GM21423 (cell line): ENCODE data around the gene NFATC1.
"Not testable (repeated sequence)": the region's sequence is repeated elsewhere in the genome, so short reads cannot be mapped to it uniquely, and the experiment has no call there.

Experiments
- ATAC-seq: cut with Tn5 transposase; IDR thresholded peaks from one replicate; pipeline ENCODE4 v1.9.1; 2021; ENCODE audit warnings: mild to moderate bottlenecking, moderate library complexity; ENCODE audit not compliant: unreplicated experiment

NFATC1 gene

DNA sequence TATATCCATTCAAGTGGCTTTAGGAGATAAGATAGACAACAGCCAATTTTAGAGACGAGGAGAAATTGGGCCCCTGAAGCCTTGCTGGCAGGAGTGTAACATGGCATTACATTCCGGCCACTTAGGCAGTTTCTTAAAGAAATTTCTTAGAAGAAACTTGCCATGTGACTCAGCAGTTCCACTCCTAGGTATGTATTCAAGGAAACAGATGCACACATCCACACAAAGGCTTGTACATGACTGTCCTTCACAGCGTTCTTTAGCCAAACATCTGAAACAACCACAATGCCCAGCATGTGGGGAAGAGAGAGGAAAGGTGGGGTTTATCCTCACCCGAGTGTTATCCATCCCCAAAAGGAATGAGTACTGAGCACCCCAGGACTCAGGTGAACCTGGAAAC is 107.1 kb downstream of the NFATC1 start:
- no peak for ATAC-seq

- ATAC-seq = no peak
These were observed 107.7 kb downstream of the NFATC1 start for GRCh38 chr18:79503406-79503805.

DNA sequence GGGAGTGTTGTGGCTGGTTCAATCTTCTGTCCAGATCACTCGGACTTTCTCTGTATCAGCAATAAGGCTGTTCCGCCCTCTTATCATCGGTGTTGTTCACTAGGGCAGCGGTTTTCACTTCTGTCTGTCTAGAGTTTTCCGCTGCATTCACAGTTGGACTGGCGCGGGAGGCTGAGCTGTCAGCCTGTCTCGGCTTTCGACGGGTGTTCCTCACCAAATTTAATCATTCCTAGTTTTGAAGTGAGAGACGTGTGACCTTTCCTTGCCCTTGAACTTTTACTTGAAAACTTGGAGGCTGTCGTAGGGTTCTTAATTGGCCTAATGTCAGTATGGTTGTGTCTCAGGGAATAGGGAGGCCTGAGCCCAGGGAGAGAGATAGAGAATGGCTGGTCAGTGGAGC is 108.3 kb downstream of the NFATC1 start:
- no peak for ATAC-seq

- ATAC-seq = not testable (repeated sequence)
These were observed 108.8 kb downstream of the NFATC1 start for GRCh38 chr18:79504495-79504894.

DNA sequence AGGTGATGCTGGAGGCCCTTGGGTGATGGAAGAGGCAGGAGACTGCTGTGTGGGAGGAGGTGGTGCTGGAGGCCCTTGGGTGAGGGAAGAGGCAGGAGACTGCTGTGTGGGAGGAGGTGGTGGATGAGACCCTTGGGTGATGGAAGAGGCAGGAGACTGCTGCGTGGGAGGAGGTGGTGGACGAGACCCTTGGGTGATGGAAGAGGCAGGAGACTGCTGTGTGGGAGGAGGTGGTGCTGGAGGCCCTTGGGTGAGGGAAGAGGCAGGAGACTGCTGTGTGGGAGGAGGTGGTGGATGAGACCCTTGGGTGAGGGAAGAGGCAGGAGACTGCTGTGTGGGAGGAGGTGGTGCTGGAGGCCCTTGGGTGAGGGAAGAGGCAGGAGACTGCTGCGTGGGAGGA is 109.7 kb downstream of the NFATC1 start:
- not testable (repeated sequence) for ATAC-seq

GRCh38 chr18:79506191-79507075 is 110.7 kb downstream of the NFATC1 start:
- peak; percentile 74 for ATAC-seq

GRCh38 chr18:79507076-79507545 is 111.4 kb downstream of the NFATC1 start:
- ATAC-seq = peak; percentile 34

- no peak for ATAC-seq
These were observed 112.1 kb downstream of the NFATC1 start for GRCh38 chr18:79507546-79508480.

DNA sequence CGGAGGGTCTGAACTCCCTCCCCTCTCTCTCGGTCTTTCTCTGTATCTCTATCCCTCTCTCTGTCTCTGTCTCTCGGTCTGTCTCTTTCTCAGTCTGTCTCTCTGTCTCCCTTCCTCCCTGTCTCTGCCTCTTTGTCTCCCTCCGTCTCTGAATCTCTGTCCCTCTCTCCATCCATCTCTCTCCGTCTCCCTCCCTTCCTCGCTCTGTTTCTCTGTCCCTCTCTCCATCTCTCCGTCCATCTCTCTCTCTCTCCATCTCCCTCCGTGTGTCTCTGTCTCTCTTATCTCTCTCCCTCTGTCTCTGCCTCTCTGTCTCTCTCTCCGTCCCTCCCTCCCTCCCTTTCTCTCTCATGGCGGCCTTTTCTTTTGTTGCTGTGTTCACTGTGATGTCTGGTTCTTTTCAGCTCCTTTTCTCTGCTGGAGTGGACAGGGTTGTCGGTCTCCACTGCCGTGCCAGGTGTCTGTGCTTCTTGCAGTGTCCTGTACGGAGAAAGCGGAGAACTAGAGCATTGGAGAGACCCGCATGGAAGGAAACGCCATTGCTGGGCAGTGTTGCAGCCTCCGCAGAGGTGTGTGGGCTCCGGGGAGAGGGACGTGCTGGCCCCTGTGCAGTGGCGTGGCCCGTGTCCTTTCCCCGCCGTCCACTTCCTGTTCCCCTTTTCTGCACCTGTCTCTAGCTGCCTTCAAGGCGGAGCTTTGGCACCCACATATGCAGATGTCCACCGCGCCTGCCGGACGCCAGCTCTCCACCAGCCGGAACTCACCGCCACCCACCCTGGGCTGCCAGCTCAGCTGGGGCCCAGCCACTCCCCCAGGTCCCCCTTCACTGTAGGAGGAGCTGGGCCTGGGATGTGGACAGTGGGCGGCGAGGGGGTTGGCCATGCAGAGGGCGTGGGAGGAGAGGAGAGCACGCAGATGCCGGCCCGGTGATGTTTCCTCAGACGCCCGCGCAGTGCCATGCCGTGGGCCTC is 113.1 kb downstream of the NFATC1 start:
- no peak for ATAC-seq

DNA sequence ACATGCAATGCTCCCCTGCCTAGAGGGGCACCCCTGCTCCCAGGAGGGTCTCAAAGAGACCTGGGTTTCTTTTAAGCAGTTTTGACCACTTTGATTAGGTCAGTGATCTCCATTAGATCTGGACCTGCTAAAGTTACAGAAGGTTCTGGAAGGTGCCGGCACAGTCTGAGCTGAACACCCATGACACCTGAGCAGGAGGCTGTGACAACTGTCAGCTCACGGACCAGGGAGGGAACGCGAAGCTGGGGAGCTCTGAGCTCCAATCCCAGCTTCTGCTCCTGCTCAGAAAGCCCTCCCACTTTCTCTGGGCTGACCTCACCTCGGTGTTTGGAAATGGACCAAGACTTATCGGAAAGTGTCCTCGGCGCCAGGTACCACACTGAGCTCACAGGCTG is 113.8 kb downstream of the NFATC1 start:
- no peak for ATAC-seq

DNA sequence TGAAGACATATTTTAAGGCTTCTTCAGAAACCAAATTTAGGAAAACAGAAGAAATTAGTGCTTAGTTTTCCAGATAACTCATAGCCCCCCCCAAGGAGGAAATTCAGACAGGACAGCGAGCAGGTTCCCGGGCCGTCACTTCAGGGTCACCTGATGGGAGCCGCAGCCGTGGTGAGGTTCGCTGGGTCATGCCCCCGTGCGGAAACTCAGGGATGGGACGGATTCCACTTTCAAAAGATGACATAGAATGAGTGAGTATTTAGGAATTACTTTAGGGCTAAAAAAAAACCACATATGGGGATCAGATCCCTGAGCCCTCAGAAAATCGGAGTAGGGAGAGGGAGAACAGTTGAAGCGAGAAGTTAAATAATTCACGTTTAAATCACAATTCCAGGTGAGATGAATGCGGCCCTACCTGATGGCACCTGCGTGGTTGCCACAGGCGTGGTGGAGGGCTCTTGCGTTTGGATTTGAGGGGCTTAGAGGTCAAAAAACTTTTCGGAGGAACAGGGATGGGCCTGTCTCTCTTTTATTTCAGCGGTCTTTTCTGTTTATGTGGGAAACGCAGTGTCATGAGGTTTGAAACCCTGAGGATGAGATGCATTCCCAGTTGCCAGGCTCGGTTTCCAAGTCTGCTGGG is 114.4 kb downstream of the NFATC1 start:
- ATAC-seq = no peak

- no peak for ATAC-seq
These were observed 115.1 kb downstream of the NFATC1 start for GRCh38 chr18:79510731-79511241.

DNA sequence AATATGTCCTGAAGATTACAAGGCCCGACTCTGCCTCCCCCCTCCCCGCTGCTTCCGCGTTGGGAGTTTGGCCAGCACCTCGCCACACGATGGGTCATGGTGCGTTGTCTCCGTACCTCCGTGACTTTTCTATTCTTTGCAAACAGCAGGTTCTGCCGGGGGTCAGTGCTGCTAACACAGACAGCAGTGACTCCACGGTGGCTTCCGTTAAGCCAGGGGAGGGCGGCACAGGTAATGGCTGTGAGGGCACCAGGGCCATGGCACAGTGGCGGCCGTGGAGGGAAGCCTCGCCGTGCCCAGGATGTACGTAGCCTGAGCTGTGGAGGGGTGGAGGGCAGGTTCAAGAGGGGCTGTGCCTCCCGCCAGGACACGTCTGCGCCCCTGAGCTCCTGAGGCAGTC is 115.5 kb downstream of the NFATC1 start:
- ATAC-seq = no peak

DNA sequence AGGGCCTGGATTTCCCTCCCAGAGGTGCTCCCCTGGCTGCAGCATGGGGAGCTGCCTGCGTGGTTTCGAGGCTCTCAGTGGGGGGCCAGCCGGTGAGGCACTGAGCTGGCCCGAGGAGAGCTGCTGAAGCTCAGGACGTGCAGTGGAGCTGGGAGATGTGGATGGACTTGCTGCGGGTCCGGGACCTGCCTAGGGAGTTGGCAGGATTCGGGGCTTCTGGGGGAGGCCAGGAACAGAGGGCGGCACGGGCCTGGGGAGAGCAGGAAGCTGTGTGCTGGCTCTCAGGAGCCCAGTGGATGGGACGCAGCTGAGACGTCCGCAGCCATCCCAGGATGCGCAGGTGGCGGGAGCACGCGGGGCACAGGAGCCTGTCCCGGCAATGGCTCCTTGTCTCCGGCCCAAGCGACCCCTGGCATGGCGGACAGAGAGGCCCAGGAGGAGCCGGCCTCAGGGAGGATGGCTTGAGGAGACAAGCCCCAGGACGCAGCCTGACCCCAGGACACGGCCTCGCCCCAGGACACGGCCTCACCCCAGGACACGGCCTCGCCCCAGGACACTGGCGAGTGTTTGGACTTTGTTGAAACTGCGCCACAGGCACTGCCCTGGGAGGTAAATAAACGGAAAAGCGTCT is 116.1 kb downstream of the NFATC1 start:
- no peak for ATAC-seq

GRCh38 chr18:79512461-79513380 is 117.0 kb downstream of the NFATC1 start:
- ATAC-seq = no peak

- ATAC-seq = no peak
These were observed 117.8 kb downstream of the NFATC1 start for GRCh38 chr18:79513381-79514081.

GRCh38 chr18:79515331-79515730 is 119.6 kb downstream of the NFATC1 start:
- ATAC-seq = no peak

GRCh38 chr18:79515944-79516351 is 120.2 kb downstream of the NFATC1 start:
- no peak for ATAC-seq
